IMR-90 (cell line): ENCODE data around the gene GTPBP6. TPM values are rescaled to one million over a fixed set of nuclear protein-coding genes. Genes with fewer than 3 reads are reported as not detected.

Experiments
- ATAC-seq: fragments of 200-7000 bp; cut with Tn5 transposase; 2 replicates; pipeline ENCODE4 v1.9.1; 2020; ENCODE audit warnings: low read depth, mild to moderate bottlenecking, moderate library complexity
- BruUV-seq: library from RNA; stranded (reverse); fragments of 400-500 nt; replicated peaks from 2 replicates; lab custom pipeline; 2021; lab: Mats Ljungman, UMichigan
- CTCF ChIA-PET: fragments of 300-600 bp; formaldehyde crosslinking; extraction: SDS; loops from one replicate; lab custom pipeline; 2021; ENCODE audit warnings: antibody characterized with exemption; lab: Yijun Ruan, JAX
- POLR2A ChIA-PET: fragments of 300-600 bp; sonication (Branson Sonifier 250); formaldehyde crosslinking; loops from one replicate; lab custom pipeline; 2022; ENCODE audit warnings: antibody characterized with exemption; ENCODE audit not compliant: unreplicated experiment; lab: Charles Lee
- DNase-seq: peaks from one replicate; pipeline ENCODE4 v3.0.0; 2013
- H2AFZ ChIP-seq: replicated peaks from 2 replicates; pipeline ENCODE3; 2013; ENCODE audit warnings: low read length, mild to moderate bottlenecking; ENCODE audit not compliant: poor library complexity
- H2AK5ac ChIP-seq: 2 replicates; pipeline ENCODE4 v1.6.1; 2013; ENCODE audit warnings: low read depth, low read length, inconsistent platforms
- H2AK9ac ChIP-seq: replicated peaks from 2 replicates; pipeline ENCODE3; 2013; ENCODE audit warnings: mild to moderate bottlenecking, low read depth, low read length, moderate library complexity; ENCODE audit not compliant: poor library complexity
- H2BK120ac ChIP-seq: 2 replicates; pipeline ENCODE4 v1.6.1; 2013; ENCODE audit warnings: low read depth, low read length, inconsistent platforms
- H2BK15ac ChIP-seq: 3 replicates; pipeline ENCODE4 v1.6.1; 2013; ENCODE audit warnings: low read depth, low read length, inconsistent platforms
- H2BK20ac ChIP-seq: 2 replicates; pipeline ENCODE4 v1.6.1; 2013; ENCODE audit warnings: low read depth, mild to moderate bottlenecking, inconsistent platforms, low read length, moderate library complexity
- H2BK5ac ChIP-seq: 2 replicates; pipeline ENCODE4 v1.6.1; 2013; ENCODE audit warnings: mild to moderate bottlenecking, low read depth, low read length, inconsistent platforms; ENCODE audit not compliant: poor library complexity, severe bottlenecking
- H3K14ac ChIP-seq: replicated peaks from 2 replicates; pipeline ENCODE4 v1.6.1; 2013; ENCODE audit warnings: low read depth, low read length, inconsistent platforms
- H3K18ac ChIP-seq: 2 replicates; pipeline ENCODE4 v1.6.1; 2013; ENCODE audit warnings: low read depth, low read length, control low read depth
- H3K23ac ChIP-seq: 2 replicates; pipeline ENCODE4 v1.6.1; 2013; ENCODE audit warnings: low read depth, low read length, inconsistent platforms
- H3K27ac ChIP-seq: 2 replicates; pipeline ENCODE4 v1.5.1; 2013; ENCODE audit warnings: mild to moderate bottlenecking, control low read depth, low read length; ENCODE audit not compliant: insufficient read depth
- H3K27me3 ChIP-seq: 2 replicates; pipeline ENCODE4 v1.6.1; 2013; ENCODE audit warnings: low read length; ENCODE audit not compliant: control insufficient read depth, insufficient read depth
- H3K36me3 ChIP-seq: 2 replicates; pipeline ENCODE4 v1.6.1; 2013; ENCODE audit warnings: low read length, mixed read lengths; ENCODE audit not compliant: control insufficient read depth, insufficient read depth
- H3K4ac ChIP-seq: 2 replicates; pipeline ENCODE4 v1.6.1; 2013; ENCODE audit warnings: low read depth, low read length, inconsistent platforms
- H3K4me1 ChIP-seq: 2 replicates; pipeline ENCODE4 v1.6.1; 2013; ENCODE audit warnings: low read length, mixed read lengths; ENCODE audit not compliant: control insufficient read depth, insufficient read depth
- H3K4me2 ChIP-seq: 2 replicates; pipeline ENCODE4 v1.6.1; 2013; ENCODE audit warnings: low read depth, mild to moderate bottlenecking, control low read depth, low read length, moderate library complexity
- H3K4me3 ChIP-seq: 2 replicates; pipeline ENCODE4 v1.5.1; 2013; ENCODE audit warnings: low read depth, mild to moderate bottlenecking, control low read depth, low read length, moderate library complexity; ENCODE audit not compliant: insufficient read depth
- H3K56ac ChIP-seq: 2 replicates; pipeline ENCODE4 v1.6.1; 2013; ENCODE audit warnings: low read length, inconsistent platforms; ENCODE audit not compliant: insufficient read depth; ENCODE audit errors: extremely low read depth
- H3K79me1 ChIP-seq, 2 experiments: 2 replicates each; pipeline ENCODE4 v1.6.1; 2013; ENCODE audit warnings: low read length in 2 of 2, inconsistent platforms in 1 of 2, low read depth in 1 of 2
- H3K9ac ChIP-seq: 2 replicates; pipeline ENCODE4 v1.6.1; 2013; ENCODE audit warnings: low read depth, low read length, control low read depth
- H3K9me1 ChIP-seq: 2 replicates; pipeline ENCODE4 v1.6.1; 2013; ENCODE audit warnings: low read length, inconsistent platforms; ENCODE audit not compliant: insufficient read depth
- H3K9me3 ChIP-seq: 2 replicates; pipeline ENCODE4 v1.6.1; 2013; ENCODE audit warnings: low read length; ENCODE audit not compliant: control insufficient read depth, insufficient read depth
- H4K20me1 ChIP-seq: 2 replicates; pipeline ENCODE4 v1.6.1; 2013; ENCODE audit warnings: low read length, inconsistent platforms; ENCODE audit not compliant: insufficient read depth
- H4K5ac ChIP-seq: 2 replicates; pipeline ENCODE4 v1.6.1; 2013; ENCODE audit warnings: mild to moderate bottlenecking, low read depth, low read length, control low read depth
- H4K8ac ChIP-seq, 2 experiments: 2 replicates each; pipeline ENCODE4 v1.6.1; 2013; ENCODE audit warnings: low read depth in 2 of 2, low read length in 2 of 2, control low read depth in 1 of 2, inconsistent platforms in 1 of 2
- H4K91ac ChIP-seq: 2 replicates; pipeline ENCODE4 v1.6.1; 2013; ENCODE audit warnings: low read depth, low read length, inconsistent platforms; ENCODE audit not compliant: insufficient read depth
- BHLHE40 ChIP-seq: fragments of 150-350 bp; IDR thresholded peaks from 2 replicates; pipeline ENCODE4 v1.6.1; 2016; ENCODE audit warnings: mild to moderate bottlenecking, low read depth, low read length
- CEBPB ChIP-seq: IDR thresholded peaks from 2 replicates; pipeline ENCODE4 v1.6.1; 2012; ENCODE audit warnings: low read depth, low read length, improper control_type of control experiment
- CHD1 ChIP-seq: IDR thresholded peaks from 2 replicates; pipeline ENCODE4 v1.6.1; 2012; ENCODE audit warnings: low read depth, low read length, improper control_type of control experiment
- CTCF ChIP-seq: conservative IDR thresholded peaks from 2 replicates; pipeline ENCODE4 v1.5.1; 2012; ENCODE audit warnings: mild to moderate bottlenecking, low read depth, low read length, improper control_type of control experiment
- FOS ChIP-seq: fragments of 150-350 bp; IDR thresholded peaks from 2 replicates; pipeline ENCODE4 v1.6.1; 2016; ENCODE audit warnings: low read depth, low read length
- MAFK ChIP-seq: IDR thresholded peaks from 2 replicates; pipeline ENCODE4 v1.6.1; 2012; ENCODE audit warnings: low read depth, low read length, improper control_type of control experiment
- MAZ ChIP-seq: IDR thresholded peaks from 2 replicates; pipeline ENCODE4 v1.6.1; 2012; ENCODE audit warnings: low read depth, mild to moderate bottlenecking, low read length, improper control_type of control experiment, moderate library complexity, borderline replicate concordance
- MXI1 ChIP-seq: IDR thresholded peaks from 2 replicates; pipeline ENCODE4 v1.6.1; 2012; ENCODE audit warnings: low read depth, mild to moderate bottlenecking, low read length, moderate library complexity, borderline replicate concordance
- NFE2L2 ChIP-seq: fragments of 150-350 bp; IDR thresholded peaks from 2 replicates; pipeline ENCODE4 v1.6.1; 2016; ENCODE audit warnings: low read depth, mild to moderate bottlenecking, low read length
- POLR2A ChIP-seq: IDR thresholded peaks from 2 replicates; pipeline ENCODE4 v1.6.1; 2012; ENCODE audit warnings: mild to moderate bottlenecking, low read depth, low read length
- RAD21 ChIP-seq: IDR thresholded peaks from 2 replicates; pipeline ENCODE4 v1.6.1; 2012; ENCODE audit warnings: low read length, improper control_type of control experiment
- RCOR1 ChIP-seq: IDR thresholded peaks from 2 replicates; pipeline ENCODE4 v1.6.1; 2012; ENCODE audit warnings: mild to moderate bottlenecking, low read length, improper control_type of control experiment; ENCODE audit not compliant: insufficient replicate concordance
- RFX5 ChIP-seq: IDR thresholded peaks from 2 replicates; pipeline ENCODE4 v1.8.0; 2012; ENCODE audit warnings: low read depth, mild to moderate bottlenecking, low read length, moderate library complexity
- SMC3 ChIP-seq: fragments of 150-350 bp; IDR thresholded peaks from 2 replicates; pipeline ENCODE4 v1.6.1; 2016; ENCODE audit warnings: low read depth, mild to moderate bottlenecking, antibody characterized with exemption, low read length, moderate library complexity
- WGBS, 2 experiments: methylation state at CpG; one replicate each; pipeline versions ENCODE4 v1.1.5 to v1.1.7; 2013; ENCODE audit warnings: missing lambda C conversion rate in 2 of 2; ENCODE audit not compliant: insufficient read length in 1 of 2; ENCODE audit errors: extremely low coverage in 2 of 2; 5-methylcytosine and 5-hydroxymethylcytosine counted together
- dilution Hi-C: fragments of 300-500 bp; cut with HindIII; formaldehyde crosslinking; loops from one replicate; pipeline ENCODE4 v1.14.3; 2018; ENCODE audit warnings: low sequenced_read_pairs; ENCODE audit not compliant: unreplicated experiment
- in situ Hi-C: fragments of 300-500 bp; cut with MboI; formaldehyde crosslinking; loops from 3 replicates; pipeline ENCODE4 v1.14.3; 2019; ENCODE audit warnings: low sequenced_read_pairs, inconsistent platforms, mixed read lengths
- intact Hi-C: fragments of 100-400 bp; cut with micrococcal nuclease; formaldehyde crosslinking; loops from 2 replicates; pipeline ENCODE4 v1.10.0; 2022
- polyA plus RNA-seq, 3 experiments: library from polyadenylated mRNA; depleted of rRNA; stranded (reverse); fragments of >200 nt; gene quantifications; 2 replicates each; pipeline ENCODE4 v1.2.3, GENCODE V29; 2012; ENCODE audit warnings: low replicate concordance in 1 of 3
- total RNA-seq: library from RNA; depleted of rRNA; stranded (reverse); fragments of >200 nt; gene quantifications from 2 replicates; pipeline ENCODE4 v1.2.3, GENCODE V29; 2012
- TF ChIP-seq, protein P1 (sequence below): fragments of 150-350 bp; IDR thresholded peaks from 2 replicates; pipeline ENCODE4 v1.6.1; 2016; ENCODE audit warnings: low read depth, mild to moderate bottlenecking, low read length, moderate library complexity, borderline replicate concordance

GTPBP6 gene
- total and polyA plus RNA-seq, 2 of the 4 experiments (the other 2 are of a cell fraction), result 24.0 to 31.6 TPM

DNA sequence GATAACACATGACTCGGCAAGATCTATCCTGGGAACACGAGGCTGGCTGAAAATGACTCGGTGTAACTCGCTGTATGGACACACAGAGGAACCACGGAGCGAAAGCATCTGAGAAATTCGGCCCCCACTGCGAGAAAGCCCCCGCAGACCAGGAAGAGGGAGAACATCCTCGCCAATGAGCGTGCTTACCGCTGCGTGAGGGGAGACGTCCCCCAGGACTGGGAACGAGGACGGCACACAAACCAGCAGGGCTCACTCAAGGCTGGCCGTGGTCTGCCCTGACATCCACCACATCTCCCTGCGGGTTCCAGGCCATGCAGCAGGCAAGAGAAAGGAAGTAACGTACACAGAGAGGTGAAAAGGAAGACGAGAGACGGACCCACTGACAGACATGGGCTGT, 17.6 kb upstream of the GTPBP6 start:
- in situ Hi-C loops, result no loop called here
- peaks cover 26% of the 10 kb centered on the region; the same call in 1 of the 2 replicates for H3K36me3 ChIP-seq
- no peak overlapping the region for H2BK120ac ChIP-seq
- ChIA-PET POLR2A (no interaction called here), CTCF (no interaction called here)
- H3K23ac ChIP-seq, result no peak overlapping the region
- TF ChIP-seq NFE2L2 (no peak), SMC3 (no peak), MXI1 (no peak), CTCF (no peak), POLR2A (no peak), RCOR1 (no peak), MAFK (no peak), FOS (no peak), RAD21 (no peak), CHD1 (no peak), RFX5 (no peak), CEBPB (no peak), MAZ (no peak), BHLHE40 (no peak)
- TF ChIP-seq, protein P1, sequence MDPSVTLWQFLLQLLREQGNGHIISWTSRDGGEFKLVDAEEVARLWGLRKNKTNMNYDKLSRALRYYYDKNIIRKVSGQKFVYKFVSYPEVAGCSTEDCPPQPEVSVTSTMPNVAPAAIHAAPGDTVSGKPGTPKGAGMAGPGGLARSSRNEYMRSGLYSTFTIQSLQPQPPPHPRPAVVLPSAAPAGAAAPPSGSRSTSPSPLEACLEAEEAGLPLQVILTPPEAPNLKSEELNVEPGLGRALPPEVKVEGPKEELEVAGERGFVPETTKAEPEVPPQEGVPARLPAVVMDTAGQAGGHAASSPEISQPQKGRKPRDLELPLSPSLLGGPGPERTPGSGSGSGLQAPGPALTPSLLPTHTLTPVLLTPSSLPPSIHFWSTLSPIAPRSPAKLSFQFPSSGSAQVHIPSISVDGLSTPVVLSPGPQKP, result no peak
- H3K56ac ChIP-seq, result no peak overlapping the region
- H3K9me3 ChIP-seq, result peaks cover 3% of the 10 kb centered on the region; the same call in 1 of the 2 replicates
- H4K91ac ChIP-seq, result no peak overlapping the region
- no peak overlapping the region for H2BK20ac ChIP-seq
- H2AFZ ChIP-seq, result no peak overlapping the region
- no peak overlapping the region for H2AK9ac ChIP-seq
- peaks cover 3% of the 10 kb centered on the region for H3K4me1 ChIP-seq
- WGBS, 2 experiments, result 75% methylated on average over 8 of the region's 21 CpGs; no CpG with 5 or more reads in 1 of the 2 experiments
- no peaks in the 10 kb centered on the region; the same call in 1 of the 2 replicates for H4K20me1 ChIP-seq
- no peak overlapping the region for H4K5ac ChIP-seq
- intact Hi-C loops, result no loop called here
- H4K8ac ChIP-seq, result no peak overlapping the region
- BruUV-seq, result no TSS peak
- dilution Hi-C loops, result no loop called here
- no peak overlapping the region for H2AK5ac ChIP-seq
- H3K27ac ChIP-seq, result no peak overlapping the region
- H2BK15ac ChIP-seq, result no peak overlapping the region
- H3K79me1 ChIP-seq, result no peaks in the 10 kb centered on the region
- no peak overlapping the region for H3K4ac ChIP-seq
- no peak overlapping the region for H3K4me2 ChIP-seq
- no peak for ATAC-seq
- no peak for DNase-seq
- H3K9ac ChIP-seq, result no peak overlapping the region
- H3K27me3 ChIP-seq, result no peaks in the 10 kb centered on the region
- H3K9me1 ChIP-seq, result no peaks in the 10 kb centered on the region
- no peak overlapping the region for H3K18ac ChIP-seq
- H2BK5ac ChIP-seq, result no peak overlapping the region
- no peak overlapping the region for H3K14ac ChIP-seq
- H3K4me3 ChIP-seq, result no peak overlapping the region
